ENCODE results near the gene PLA2G3.

PLA2G3 gene

GRCh38 chr22:31148488-31148887 is 8.2 kb upstream of the PLA2G3 start:
- DNase-seq (ENCODE audit: low read depth) = no peak

DNA sequence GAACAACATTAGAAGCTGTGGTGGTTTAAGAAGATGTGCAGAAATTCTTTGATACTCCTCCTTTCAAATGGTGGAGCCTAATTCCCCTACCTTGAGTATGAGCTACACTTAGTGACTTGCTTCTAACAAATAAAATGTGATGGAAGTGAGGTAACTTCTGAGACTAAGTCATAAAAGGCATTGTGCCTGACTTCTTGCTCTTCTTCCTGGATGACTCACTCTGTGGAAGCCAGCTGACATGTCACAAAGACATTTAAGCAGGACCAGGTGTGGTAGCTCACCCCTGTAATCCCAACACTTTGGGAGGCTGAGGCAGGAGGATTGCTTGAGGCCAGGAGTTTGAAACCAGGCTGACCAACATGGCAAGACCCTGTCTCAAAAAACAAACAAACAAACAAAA is 3.9 kb upstream of the PLA2G3 start:
- DNase-seq (ENCODE audit: low read depth) = no peak

DNA sequence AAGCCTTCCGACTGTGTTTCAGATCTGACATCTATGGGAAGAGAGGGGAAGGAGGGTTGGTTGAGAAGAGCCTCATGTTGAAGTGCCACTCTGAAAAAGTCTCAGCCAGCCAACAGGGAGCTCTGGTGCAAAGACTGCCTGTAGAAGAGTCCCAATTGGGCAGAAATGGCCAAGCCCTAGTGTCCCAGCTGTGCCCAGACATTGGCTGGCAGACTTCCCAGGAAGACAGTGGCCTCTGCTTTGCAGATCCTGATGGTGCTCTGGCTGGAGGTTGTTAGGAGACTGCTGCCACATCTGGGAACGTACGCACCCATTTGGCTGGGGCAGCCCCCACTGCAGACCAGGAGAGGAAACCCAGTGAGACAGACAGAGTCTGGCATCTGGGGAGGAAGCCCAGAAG is 3.2 kb upstream of the PLA2G3 start:
- no peak for DNase-seq (ENCODE audit: low read depth)

GRCh38 chr22:31143038-31143437 is 2.7 kb upstream of the PLA2G3 start:
- no peak for DNase-seq (ENCODE audit: low read depth)

DNA sequence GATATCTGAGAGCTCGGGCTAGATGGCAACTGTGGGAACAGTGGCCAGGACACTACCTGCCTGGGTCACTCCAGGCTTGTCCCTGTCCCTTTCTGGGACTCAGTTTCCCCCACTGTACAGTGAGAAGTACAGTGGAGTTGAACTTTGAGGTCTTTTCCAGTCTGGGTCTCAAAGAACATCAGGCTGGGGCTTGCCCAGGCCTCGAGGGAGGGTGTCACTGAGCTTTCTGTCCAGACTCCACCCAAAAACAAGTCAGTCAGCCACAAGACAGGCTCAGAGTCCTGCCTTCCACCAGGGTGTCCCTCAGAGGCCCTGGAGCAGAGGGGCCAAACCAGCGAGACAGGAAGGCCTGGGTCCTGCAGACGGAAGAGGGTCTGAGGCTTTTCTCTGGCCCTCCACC is 2.0 kb upstream of the PLA2G3 start:
- no peak for DNase-seq (ENCODE audit: low read depth)

- DNase-seq (ENCODE audit: low read depth) = no peak
Observed at GRCh38 chr22:31141551-31141950, 1.2 kb upstream of the PLA2G3 start.

DNA sequence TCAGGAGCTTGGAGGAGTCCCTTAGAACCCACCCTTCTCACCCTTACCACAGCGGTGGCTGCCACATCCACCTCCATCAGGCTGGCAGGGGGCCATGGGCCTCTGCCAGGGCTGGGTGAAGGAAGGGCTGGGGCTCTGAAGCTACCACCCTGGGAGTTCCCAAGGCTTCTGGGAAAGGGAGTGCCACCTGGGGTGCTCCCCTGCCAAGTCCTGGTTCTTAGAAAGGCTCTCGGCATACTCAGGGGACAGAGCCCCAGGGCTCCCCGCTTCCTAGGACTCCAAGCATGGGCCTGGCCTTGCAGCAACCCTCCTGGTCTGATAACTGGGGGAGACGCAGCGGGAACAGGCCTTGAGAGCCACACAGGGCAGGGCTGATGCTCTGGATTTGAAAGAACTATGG is 438 bp upstream of the PLA2G3 start:
- DNase-seq (ENCODE audit: low read depth) = no peak

- DNase-seq (ENCODE audit: low read depth) = no peak
Observed at GRCh38 chr22:31139066-31139465, 1.2 kb downstream of the PLA2G3 start.

DNA sequence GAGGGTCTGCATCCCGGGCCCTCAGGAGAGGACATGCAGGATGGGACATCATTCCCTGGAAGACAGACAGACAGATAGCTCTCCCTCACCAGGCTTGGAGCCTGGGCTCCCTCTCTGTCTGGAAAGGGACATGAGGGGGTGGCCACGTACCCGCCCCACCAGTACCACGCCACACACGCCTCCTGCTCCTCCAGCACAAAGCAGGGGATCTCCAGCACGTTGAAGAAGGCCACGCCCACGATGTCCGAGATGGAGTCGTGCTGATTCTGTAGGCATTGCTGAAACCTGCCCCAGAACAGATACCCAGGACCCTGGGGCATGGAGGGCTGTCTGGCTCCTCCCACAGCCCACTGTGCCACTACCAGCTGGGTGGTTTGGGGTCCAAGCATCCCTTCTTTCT is 2.2 kb downstream of the PLA2G3 start:
- no peak for DNase-seq (ENCODE audit: low read depth)

DNA sequence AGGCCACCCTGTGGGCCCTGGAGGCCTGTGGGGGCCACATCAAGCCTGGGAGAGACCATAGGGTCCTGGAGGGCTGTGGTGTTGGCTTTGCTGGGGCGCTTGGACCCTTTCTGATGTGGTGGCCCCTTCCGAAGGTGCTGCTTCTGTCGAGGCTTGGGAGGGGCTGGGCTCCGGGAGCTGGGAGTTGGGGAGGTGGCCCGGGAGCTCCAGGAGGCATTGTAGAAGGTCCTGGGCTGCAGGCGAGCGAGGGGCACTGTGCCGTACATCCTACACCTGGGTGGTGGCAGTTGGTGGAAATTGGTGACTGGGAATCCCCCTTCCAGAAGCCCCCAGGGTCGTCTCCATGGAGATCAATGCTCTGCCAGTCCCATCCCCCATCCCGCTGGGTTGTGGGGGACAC is 2.6 kb downstream of the PLA2G3 start:
- no peak for DNase-seq (ENCODE audit: low read depth)

DNA sequence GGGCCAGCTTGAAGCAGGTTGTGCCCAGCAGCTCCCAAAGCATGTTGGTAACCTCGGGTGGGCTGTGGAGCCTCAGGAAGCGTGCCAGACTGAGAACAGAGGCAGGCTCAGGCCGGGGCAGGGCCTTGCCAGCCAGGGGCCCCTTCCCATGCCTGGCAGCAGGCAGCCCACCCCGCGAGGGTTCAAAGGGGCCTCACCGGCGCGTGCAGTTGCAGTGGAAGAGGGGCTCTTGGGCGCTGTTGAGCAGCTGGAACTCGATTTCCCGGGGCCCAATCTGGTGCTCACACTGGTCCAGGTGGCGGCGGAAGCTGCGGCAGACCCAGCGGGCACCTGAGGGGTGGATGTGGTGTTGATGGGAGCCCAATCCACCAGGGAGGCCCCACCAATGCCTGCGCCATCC is 3.6 kb downstream of the PLA2G3 start:
- no peak for DNase-seq (ENCODE audit: low read depth)

DNA sequence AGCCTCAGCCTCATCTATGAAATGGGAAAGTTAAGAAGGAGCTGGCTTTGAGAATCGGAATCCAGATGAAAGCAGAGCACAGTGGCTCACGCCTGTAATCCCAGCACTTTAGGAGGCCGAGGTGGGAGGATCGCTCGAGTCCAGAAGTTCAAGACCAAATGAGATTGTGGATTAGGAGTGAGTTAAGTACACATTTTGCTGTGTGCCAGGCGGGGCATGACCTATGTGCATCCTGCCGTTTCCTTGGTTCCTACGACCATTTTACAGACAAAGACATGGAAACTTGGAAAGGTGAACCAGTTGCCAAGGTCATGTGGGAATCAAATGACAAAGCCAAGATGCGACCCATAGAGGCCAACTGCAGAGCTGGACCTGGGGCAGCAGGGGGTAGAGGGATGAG is 4.2 kb downstream of the PLA2G3 start:
- DNase-seq (ENCODE audit: low read depth) = no peak

DNA sequence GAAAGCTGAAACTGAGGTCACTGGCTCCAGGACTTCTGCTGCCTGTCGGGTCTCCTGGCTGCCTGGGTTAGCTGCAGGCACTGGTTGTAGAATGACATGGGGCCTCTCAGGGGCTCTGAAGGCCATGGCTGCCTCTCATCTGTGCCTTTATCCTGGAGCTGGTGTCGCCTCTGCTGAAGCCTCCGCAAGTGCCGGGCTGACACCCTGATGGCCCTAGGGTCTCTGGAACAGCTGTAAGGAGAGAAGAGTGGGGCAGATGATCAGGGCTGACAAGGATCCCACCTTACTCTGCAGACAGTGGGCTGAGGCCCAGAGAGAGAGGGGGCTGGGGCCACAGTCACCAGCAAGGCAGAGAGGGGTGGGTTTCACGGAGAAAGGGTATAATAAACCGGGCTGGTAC is 4.6 kb downstream of the PLA2G3 start:
- DNase-seq (ENCODE audit: low read depth) = no peak

DNA sequence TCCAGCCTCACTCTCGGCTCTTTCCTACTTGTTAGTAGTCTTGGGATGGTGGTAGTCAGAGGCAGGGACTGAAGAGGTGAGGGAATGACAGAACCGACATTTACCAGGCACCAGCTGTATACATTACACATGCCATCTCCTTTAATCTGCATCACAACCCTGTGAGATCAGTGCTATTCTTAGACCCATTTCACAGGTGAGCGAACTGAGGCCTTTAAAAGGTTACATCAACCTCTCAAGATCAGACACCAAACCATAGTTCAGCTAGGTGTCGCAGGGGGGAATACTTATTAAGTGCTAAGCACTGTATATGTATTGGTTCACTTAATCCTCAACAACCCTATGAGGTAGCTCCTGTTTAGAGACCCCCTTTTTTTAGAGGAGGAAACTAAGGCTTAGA is 5.6 kb downstream of the PLA2G3 start:
- DNase-seq (ENCODE audit: low read depth) = no peak

GRCh38 chr22:31133911-31134310 is 6.4 kb downstream of the PLA2G3 start:
- no peak for DNase-seq (ENCODE audit: low read depth)

- no peak for DNase-seq (ENCODE audit: low read depth)
Observed at GRCh38 chr22:31130873-31131272, 9.4 kb downstream of the PLA2G3 start.

GRCh38 chr22:31128156-31128555 is 12.2 kb downstream of the PLA2G3 start:
- no peak for DNase-seq (ENCODE audit: low read depth)

DNA sequence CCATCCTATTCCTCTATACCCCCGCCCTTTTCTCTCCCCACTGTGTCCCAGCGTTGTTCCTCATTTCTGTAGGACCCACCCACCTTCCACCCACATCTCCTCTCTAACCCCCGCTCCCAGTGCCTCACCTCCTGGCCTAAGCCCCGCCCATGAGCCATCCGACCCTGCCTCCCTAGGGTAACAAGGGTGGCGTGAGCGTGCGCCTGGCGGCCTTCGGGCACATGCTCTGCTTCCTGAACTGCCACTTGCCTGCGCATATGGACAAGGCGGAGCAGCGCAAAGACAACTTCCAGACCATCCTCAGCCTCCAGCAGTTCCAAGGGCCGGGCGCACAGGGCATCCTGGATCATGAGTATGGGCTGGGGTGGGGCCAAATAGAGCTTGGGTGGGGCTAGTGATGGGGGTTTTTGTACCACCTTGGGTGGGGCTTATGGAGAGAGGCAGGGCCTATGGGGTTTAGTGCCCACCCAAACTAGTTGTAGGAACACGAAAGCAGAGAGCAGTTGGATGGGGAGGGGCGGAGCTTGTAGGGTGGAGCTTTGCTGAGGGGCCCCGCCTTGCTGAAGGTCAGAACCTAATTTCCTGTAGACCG is 13.0 kb downstream of the PLA2G3 start:
- no peak for DNase-seq (ENCODE audit: low read depth)

DNA sequence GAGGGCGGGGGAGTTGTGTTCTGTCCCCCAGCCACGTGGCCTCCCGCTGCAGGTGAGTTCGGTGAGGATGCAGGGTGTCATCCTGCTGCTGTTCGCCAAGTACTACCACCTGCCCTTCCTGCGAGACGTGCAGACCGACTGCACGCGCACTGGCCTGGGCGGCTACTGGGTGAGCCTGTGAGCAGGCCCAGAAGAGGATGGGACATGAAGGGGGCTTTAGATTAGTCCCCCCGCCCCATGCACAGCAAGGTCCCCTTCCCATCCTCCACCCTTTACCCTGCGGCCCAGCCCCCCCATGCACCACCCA is 13.5 kb downstream of the PLA2G3 start:
- no peak for DNase-seq (ENCODE audit: low read depth)

DNA sequence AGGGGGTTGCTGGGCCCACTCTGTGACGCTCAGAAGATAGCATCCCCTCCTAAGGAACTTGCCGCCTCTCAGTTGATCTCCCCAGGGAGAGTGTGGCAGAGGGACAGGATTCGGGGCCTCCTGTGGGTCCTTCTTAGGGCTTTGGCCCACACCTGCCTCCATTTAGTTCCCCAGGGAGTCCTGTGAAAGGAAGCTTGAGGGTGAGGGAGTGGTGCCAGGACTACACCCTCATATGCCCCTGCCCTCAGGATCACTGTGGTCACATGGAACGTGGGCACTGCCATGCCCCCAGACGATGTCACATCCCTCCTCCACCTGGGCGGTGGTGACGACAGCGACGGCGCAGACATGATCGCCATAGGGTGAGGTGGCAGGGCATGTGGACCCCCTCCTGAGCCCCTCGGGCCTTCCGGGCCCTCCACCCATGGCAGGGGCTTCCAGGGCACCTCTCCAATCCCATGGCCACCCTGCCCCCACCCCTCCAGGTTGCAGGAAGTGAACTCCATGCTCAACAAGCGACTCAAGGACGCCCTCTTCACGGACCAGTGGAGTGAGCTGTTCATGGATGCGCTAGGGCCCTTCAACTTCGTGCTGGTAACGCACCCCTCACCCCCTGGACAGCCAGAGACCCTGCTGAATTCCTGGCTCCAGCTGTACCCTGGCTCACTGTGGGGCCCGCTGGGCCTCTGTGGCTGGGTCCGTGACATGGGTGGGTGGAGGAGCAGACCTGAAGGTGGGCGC is 14.0 kb downstream of the PLA2G3 start:
- no peak for DNase-seq (ENCODE audit: low read depth)

GRCh38 chr22:31125521-31126117 is 14.7 kb downstream of the PLA2G3 start:
- DNase-seq (ENCODE audit: low read depth) = no peak

GRCh38 chr22:31124811-31125465 is 15.4 kb downstream of the PLA2G3 start:
- no peak for DNase-seq (ENCODE audit: low read depth)

DNA sequence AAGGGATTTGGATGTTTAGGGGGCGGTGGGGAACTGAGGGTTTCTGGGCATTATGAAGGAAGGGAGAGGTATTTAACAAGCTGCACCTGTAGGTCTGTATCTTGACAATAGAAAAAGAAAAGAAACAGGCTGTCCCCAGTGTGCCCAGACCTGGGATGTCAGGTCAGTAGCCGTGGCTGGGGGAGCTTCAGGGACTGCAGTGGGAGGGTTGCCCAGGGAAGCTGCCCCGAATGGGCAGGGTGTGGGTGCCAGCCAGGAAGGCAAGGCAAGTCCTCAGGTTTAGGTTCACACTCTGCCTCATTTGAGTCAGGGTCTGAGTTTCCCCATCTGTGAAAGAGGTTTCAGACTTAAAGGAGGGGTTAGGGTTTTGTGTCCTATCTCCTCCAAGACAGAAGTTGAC is 16.0 kb downstream of the PLA2G3 start:
- DNase-seq (ENCODE audit: low read depth) = no peak

DNA sequence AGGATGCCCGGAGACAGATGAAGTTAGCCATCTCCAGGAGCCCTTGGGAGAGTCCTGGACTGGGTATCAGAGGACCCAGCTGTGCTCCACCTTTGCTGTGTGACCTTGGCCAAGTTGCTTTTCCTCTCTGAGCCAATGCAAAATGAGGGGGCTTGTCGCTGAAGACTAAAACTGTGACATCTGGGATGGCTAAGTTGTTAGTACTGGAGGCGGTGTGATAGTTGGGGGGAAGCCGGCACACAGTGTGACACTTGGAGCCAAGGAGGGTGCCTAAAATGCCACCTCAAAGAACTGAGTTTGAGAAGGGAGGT is 17.1 kb downstream of the PLA2G3 start:
- no peak for DNase-seq (ENCODE audit: low read depth)

All from T follicular helper cell (primary cell).